VCaP (cell line): ENCODE data around the gene LIPF.

Experiments used
- H3K27ac ChIP-seq: fragments of 450-650 bp; 2 replicates; pipeline ENCODE4 v1.5.1; 2017
- TF ChIP-seq, protein P1 (sequence below): fragments of 450-650 bp; conservative IDR thresholded peaks from 2 replicates; pipeline ENCODE4 v1.5.1; 2017; ENCODE audit warnings: mild to moderate bottlenecking, moderate library complexity

Gene LIPF, protein sequence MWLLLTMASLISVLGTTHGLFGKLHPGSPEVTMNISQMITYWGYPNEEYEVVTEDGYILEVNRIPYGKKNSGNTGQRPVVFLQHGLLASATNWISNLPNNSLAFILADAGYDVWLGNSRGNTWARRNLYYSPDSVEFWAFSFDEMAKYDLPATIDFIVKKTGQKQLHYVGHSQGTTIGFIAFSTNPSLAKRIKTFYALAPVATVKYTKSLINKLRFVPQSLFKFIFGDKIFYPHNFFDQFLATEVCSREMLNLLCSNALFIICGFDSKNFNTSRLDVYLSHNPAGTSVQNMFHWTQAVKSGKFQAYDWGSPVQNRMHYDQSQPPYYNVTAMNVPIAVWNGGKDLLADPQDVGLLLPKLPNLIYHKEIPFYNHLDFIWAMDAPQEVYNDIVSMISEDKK

DNA sequence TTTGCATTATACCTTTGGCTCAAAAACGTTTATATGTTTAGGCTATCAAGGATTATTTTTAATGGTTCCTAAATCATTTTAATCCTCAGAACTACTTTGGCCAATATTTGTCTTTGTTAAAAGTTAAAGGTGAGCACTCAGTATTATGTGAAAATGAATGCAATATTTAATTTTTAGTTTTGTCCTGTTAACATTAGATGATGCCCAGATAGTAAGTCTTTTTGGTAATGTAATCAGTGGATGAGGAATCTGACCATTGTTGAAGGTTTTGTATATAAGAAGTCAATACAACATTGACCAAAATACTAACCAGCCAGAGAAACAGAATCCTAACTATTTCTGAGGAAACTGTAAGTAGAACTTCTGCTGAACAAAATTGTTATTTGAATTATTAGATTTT lies at the start of gene LIPF:
Gene LIPF, plus strand, starts transcription at position 301 of the 400 bp plus-strand sequence. CDS start 2,856 bp downstream, outside the sequence.
- TF ChIP-seq, protein P1, sequence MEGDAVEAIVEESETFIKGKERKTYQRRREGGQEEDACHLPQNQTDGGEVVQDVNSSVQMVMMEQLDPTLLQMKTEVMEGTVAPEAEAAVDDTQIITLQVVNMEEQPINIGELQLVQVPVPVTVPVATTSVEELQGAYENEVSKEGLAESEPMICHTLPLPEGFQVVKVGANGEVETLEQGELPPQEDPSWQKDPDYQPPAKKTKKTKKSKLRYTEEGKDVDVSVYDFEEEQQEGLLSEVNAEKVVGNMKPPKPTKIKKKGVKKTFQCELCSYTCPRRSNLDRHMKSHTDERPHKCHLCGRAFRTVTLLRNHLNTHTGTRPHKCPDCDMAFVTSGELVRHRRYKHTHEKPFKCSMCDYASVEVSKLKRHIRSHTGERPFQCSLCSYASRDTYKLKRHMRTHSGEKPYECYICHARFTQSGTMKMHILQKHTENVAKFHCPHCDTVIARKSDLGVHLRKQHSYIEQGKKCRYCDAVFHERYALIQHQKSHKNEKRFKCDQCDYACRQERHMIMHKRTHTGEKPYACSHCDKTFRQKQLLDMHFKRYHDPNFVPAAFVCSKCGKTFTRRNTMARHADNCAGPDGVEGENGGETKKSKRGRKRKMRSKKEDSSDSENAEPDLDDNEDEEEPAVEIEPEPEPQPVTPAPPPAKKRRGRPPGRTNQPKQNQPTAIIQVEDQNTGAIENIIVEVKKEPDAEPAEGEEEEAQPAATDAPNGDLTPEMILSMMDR, result no peak
- no peak within 1 kb of the TSS for H3K27ac ChIP-seq

DNA sequence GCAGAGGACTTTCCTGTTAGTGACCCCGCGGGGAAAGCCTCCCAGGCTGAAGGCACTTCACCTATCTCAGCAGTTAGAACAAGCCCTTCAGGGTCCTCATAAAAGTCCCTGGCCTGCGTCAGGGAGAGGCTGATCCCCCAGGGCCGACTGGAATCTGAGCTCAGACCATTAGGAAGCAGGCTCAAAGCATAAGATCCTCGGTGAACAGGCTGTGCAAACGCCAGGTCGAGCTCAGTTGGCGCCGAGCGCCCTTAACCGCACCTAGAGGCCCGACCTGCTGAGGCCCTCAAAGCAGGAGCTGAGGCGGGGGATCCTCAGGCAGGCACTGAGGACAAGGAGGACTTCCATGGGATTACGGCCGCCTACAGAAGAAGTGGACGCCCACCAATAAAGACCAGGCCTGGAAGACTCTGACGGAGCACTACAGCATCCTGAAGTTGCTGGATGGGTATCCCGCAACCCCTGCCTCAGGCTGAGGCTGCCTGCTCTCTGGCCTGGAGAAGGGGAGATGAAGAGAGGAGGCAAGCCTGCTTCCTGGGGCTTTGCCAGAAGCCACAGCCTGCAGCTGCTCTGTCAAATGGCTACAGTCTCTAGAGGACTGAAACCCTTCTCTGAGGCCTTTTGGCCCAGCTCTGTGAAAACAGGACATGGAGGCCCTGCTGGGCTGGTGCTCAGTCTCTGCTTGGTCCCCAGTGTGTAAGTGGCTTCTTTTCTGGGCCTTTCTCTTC lies 47.8 kb upstream of the LIPF start:
- no peak overlapping the region for H3K27ac ChIP-seq
- TF ChIP-seq, protein P1, result no peak

DNA sequence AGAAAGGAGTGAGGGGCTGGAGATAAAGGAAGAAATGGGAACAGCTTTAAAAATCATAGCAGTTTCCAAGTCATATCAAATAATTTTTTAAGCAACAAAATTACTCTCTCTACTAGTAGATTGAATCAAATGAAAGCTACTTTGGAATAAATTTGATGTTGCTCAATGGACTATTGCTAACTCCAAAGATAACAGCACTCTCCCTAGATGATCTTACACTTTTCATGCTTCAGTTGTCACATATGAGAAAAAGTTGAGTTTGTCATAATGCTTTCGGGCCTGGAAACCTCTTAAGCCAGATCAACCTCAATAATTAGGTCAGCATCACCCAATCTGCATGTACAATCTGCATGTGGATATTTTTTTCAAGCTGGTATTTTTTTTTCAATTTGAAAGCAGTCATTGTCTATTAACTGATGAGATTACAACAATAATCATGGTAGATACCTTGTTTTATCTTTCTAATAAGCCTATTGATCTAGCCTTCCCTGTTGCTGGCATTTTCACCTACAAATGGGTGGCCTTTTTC lies 46.4 kb upstream of the LIPF start:
- TF ChIP-seq, protein P1, result no peak

DNA sequence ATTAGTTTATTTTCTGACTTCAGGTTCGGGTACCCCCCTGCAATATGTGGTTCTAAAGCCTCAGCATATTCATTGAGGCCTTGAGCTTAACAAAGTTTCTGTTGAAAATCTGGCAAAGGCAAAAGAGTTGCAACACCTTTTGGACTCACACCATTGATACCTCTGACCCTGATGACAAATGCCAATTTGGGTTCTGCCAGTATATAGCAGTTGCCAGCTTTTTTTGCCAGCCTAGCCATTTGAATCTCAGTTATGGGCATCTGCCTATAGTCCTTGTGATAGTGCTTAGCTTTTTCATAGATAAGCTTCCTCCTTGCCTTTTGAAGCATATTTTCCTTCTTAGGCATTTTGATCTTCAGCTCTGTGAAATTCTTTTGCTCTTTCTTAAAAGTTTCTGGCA lies 45.7 kb upstream of the LIPF start:
- no peak overlapping the region for H3K27ac ChIP-seq
- TF ChIP-seq, protein P1, result no peak

More for the DNA sequence above, 46.4 kb upstream of the LIPF start:
- no peak overlapping the region for H3K27ac ChIP-seq

DNA sequence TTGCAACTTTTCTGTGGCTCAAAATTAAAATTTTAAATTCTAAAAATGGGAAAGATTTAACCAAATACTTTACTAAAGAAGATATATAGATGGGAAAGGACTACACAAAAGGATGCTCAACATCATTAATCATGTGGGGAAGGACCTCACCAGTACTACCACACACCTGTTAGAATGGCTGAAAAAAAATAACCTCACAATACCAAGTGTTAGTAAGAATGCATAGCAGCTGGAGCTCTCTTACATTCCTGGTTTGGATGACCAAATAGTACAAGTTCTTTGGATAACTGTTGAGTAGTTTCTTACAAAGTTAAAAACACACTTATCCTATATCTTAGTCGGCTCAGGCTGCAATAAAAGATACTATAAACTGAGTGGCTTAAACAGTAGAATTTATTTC lies 43.8 kb upstream of the LIPF start:
- no peak overlapping the region for H3K27ac ChIP-seq
- TF ChIP-seq, protein P1, result no peak

DNA sequence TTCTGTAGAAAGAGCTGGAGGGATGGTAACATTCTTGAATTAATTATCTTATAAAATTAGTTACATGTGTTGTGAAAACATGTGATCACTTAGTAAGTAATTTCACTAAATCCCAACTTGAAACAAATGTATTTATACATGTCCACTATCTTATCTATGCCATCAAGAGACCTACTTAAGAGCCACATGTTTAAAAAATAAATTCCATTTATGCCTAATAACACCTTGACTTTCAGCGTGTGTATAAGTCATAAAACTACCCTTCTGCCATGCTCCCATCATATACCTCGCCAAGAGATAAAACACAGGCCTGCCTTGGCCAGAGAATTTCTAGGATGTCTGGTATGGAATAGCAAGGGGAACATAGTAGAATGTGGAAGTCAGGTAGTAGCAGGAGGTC lies 40.4 kb upstream of the LIPF start:
- no peak overlapping the region for H3K27ac ChIP-seq
- TF ChIP-seq, protein P1, result no peak

DNA sequence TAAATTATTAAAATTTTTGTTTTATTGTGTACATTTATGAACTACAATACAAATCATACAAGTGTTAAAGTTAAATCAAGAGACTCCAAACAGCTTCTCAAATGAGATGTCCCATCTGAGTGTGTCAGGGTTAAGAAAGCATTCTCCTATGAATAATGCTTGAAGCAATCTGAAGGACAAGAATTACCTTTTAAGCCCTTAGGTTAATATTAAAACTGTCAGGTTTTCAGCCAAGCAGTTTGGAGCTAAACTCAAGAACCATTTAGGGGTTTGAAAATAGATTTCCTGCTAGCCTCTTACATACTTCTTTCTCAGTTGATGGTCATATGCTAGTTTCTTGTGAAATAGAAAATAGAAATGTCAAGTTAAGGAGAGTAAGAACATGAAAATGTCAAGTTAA lies 39.4 kb upstream of the LIPF start:
- H3K27ac ChIP-seq, result no peak overlapping the region
- TF ChIP-seq, protein P1, result no peak
